ENCODE data around the gene WASHC2A.

DNA sequence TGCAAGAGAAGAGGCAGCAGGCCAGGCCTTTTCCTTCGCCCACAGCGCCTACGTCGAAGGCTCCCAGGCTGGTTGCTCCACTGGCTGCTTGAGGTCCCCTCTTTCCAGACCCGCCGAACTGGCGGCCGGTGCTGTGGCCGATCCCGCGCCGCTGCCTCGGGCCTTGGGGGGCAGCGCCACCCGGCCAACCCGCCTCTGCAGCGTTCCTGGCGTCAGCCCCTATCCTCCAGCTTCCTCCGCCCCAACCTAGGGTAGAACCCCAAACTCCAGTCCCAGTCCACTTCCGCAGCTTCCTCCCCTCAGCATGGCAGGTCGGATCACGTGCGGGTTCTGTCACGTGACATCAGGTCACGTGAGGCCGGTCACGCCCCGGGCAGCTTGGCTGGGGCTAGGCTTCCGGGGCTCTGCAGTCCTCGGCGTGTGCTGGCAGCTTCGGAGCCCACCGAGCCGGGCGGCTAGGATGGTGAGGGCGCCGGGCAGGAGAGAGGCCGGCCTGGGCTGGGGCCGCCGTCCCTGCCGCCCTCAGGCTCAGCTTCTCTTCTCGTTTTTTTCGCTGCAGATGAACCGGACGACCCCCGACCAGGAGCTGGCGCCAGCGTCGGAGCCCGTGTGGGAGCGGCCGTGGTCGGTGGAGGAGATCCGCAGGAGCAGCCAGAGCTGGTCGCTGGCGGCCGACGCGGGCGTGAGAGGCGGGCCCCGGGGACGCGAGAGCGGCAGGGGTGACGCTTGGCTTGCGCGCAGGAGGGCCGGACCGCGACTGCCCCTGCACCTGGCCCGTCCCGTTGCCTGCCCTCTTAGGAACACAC, at the start of gene WASHC2A:
- TF ChIP-seq, protein P1, sequence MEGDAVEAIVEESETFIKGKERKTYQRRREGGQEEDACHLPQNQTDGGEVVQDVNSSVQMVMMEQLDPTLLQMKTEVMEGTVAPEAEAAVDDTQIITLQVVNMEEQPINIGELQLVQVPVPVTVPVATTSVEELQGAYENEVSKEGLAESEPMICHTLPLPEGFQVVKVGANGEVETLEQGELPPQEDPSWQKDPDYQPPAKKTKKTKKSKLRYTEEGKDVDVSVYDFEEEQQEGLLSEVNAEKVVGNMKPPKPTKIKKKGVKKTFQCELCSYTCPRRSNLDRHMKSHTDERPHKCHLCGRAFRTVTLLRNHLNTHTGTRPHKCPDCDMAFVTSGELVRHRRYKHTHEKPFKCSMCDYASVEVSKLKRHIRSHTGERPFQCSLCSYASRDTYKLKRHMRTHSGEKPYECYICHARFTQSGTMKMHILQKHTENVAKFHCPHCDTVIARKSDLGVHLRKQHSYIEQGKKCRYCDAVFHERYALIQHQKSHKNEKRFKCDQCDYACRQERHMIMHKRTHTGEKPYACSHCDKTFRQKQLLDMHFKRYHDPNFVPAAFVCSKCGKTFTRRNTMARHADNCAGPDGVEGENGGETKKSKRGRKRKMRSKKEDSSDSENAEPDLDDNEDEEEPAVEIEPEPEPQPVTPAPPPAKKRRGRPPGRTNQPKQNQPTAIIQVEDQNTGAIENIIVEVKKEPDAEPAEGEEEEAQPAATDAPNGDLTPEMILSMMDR (IDR thresholded peaks at IDR 0.05) = peak in 1 of 6 experiments; percentile 13
- peak; percentile 59 to 85 for TF ChIP-seq POLR2AphosphoS5 (IDR thresholded peaks at IDR 0.05)

All from upper lobe of left lung (tissue), 4 donors.